GM20431 (cell line): ENCODE results near the gene FDXACB1.
"Not testable (repeated sequence)": the region's sequence is repeated elsewhere in the genome, so short reads cannot be mapped to it uniquely, and the experiment has no call there.

Experiments used
- in situ Hi-C: fragments of 300-500 bp; cut with MseI, MboI; formaldehyde crosslinking; loops from one replicate; pipeline ENCODE4 v1.15.0; 2020; ENCODE audit warnings: low sequenced_read_pairs; ENCODE audit not compliant: unreplicated experiment

Gene FDXACB1

DNA sequence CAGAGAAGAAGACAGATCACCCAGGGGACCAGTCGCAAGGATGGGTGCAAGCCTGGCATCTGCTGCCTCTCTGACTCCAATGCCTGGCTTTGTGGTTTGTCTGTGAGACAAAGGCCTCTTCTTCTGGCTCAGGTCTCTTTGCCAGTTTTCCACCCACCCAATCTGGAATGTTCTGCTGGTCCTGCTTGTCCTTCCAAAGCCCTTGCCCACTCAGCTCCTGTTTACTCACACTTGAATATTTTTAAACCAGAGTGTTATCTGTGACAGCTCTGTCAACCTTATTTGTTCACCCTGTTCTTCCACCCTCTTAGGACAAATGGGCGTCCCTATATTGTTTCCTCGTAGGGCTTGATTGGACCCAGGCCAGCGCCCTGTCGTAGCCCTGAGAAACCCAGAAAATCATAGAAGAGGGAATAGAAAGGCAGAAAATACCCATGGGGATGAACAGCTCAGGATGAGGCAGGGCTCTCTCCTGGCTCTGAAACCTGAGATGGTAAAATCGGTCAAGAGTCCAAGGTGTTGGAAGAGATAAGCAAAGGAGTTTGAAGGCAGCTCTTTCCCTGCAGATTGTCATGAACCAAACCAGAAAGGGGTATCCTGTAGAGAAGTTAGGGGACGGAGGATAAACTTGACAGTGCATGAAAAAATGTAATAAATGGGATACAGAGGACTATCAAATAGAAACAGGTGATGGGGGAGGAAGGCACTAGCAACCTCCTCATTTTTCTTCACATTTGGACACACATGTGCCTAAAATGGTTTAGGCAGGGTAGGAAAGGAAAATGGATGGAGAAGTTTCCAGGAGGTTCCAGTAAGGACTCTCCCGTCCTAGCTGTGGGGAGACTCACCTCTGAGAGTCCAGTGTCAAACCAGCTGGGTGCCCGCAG, 32.0 kb upstream of the FDXACB1 start:
- in situ Hi-C loops = no loop called here

GRCh38 chr11:111909378-111909777, 30.4 kb upstream of the FDXACB1 start:
- in situ Hi-C loops = no loop called here

DNA sequence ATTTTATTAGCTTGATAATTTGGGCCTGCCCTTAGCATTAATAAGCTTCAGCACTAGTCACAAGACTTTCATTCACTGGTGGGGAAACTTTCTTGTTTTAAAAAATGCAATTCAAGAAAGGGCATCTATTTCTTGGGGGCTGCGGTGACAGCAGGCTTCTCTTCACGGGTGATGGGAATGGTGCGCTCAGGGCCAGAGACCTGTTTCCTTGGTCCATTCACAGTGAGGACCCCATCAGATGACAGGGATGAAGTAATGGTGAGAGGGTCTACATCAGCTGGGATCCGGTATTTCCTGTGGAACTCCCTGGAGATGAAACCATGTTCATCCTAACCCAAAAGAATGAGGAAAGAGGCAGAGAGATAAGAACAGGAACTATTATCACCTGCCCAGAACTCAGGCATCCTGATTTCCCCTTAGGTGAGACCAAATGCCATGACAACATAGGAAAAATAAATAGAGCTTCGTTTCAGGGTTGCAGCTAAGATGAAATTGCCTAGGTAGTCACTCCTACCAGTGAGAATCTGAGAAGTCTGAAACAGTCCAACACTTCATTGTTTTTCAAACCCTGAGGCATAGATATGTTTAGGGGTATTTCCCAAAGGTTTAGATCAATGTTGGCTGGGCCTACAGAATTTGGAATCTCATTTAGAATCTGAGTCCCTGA, 29.8 kb upstream of the FDXACB1 start:
- in situ Hi-C loops = no loop called here

GRCh38 chr11:111906680-111907079, 27.7 kb upstream of the FDXACB1 start:
- in situ Hi-C loops = no loop called here

DNA sequence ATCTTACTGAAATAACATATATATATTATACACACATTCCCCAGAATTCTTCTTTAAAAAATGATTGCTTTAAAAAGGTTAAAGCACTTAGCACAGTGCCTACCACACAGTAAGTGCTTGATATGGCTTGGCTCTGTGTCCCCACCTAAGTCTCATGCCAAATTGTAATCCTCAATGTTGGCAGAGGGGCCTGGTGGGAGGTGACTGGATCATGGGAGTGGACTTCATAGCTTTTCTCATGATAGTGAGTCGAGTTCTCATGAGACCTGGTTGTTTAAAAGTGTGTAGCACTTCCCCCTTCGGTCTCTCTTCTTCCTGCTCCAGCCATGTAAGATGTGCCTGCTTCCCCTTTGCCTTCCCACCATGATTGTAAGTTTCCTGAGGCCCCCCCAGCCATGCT, 26.4 kb upstream of the FDXACB1 start:
- in situ Hi-C loops = no loop called here

DNA sequence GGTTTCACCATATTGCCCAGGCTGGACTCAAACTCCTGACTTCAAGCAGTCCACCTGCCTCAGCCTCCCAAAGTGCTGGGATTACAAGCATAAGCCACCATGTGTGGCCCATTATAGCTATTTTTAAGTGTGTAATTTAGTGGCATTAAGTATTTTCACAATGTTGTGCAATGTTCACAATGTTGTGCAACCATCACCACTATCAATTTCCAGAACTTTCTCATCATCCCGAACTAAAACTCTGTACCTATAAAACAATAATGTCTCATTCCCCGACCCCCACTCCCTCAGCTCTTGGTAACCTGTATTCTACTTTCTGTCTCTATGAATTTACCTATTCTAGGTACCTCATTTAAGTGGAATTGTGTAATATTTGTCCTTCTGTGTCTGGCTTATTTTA, 7.9 kb upstream of the FDXACB1 start:
- in situ Hi-C loops = no loop called here

- in situ Hi-C loops = no loop called here
Measured at GRCh38 chr11:111886032-111886431, 7.1 kb upstream of the FDXACB1 start.

DNA sequence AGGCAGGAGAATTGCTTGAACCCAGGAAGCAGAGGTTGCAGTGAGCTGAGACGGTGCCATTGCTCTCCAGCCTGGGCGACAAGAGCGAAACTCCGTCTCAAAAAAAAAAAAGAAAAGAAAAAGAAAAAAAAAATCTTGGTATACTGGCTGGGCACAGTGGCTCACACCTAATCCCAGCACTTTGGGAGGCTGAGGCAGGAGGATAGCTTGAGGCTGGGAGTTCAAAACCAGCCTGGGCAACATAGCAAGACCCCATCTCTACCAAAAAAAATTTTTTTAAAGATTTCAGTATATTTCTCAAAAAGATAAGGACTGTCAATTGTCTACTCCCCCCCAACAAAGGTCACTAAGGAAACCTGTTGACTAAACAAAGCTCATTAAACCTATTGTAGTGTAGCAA, 6.1 kb upstream of the FDXACB1 start:
- in situ Hi-C loops = not testable (repeated sequence)

DNA sequence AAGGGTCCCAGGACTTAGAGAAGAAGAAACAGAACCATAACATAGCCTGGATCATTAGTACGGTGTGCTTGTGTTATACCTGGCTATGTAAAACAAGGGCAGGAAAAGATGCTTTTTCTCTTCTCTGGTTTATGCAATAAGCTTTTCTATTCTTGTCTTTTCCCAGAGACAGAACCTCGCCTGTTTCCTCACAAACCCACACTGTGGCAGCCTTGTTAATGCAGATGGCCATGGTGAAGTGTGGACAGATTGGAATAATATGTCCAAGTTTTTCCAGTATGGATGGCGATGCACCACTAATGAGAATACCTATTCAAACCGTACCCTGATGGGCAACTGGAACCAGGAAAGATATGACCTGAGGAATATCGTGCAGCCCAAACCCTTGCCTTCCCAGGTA, 3.2 kb upstream of the FDXACB1 start:
- in situ Hi-C loops = no loop called here

DNA sequence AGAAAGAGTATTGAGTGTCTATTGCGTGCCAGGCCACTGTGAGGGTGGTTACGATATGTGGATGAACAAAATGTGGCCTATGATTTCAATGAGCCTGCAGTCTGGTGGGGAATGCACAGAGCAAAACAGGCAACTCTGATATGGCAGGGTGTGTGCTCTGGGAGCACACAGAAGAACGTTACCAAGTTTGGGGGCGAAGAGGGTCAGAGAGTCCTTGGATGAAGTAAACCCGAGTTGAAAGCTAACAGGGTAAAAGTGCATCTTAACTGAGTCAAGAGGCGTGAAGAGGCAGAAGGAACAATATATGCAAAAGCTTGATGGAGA, 634 bp upstream of the FDXACB1 start:
- in situ Hi-C loops = no loop called here

DNA sequence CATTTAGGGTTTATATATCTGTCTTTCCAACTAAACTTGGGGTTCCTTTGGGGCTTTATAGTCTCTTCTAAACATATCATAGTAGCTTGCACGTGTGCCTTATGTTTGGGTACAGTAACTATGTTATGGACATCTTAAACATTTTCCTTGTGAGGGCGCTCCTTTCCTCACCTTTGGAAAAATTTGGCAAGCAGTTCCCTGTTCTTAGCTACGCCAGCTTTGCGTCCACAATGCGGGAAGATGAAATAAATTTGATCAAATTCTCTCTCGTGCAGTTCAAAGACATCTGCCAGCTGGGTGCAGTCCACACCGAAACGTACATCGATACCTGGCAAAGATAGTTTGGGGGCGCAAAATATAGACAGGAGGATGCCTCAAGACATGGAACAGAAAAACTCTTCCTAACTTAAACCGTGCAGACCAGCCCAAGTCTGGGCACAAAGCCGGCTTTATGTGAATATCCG, 548 bp downstream of the FDXACB1 start:
- in situ Hi-C loops = no loop called here

DNA sequence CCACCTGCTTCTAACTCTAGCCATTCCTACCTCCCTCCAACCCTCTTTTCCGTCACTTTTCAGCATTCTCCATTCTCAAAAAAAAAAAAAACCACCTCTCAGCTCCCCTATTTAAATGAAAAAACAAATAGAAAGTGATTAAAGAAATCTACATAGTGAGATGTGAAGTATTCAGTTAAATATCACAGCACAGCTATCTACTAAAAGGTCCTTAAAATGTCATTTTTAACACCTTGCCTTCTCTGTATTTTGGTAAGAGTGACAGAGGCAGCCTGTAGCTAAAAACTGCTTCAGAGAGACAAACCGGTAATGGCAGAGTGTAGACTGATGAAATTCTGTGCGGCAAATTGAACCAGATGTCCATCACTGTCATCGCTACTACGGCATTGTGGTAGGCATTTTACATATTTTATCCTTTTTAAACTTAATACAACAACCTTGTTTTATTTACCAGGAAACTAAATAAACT, 7.2 kb downstream of the FDXACB1 start:
- in situ Hi-C loops = no loop called here

GRCh38 chr11:111870886-111871692, 7.9 kb downstream of the FDXACB1 start, which contains the start of gene ALG9:
Gene ALG9 (minus strand): TSS chr11:111871581. CDS start chr11:111871482, 99 bp downstream.
- in situ Hi-C loops = no loop called here

DNA sequence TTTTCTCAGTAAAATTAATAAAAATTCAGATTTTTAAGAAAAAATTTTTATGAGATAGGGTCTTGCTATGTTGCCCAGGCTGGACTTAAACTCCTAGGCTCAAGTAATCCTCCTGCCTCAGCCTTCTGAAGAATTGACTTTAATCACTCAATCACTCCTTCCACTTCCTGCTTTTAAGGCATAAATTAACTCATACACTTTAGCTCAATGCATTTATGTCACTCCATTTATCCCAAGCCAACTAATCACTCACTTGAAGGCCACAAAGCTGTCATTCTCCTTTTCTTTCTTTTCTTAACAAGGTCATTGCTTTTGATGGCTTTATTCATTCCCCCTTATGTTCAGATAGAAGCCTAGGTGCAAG, 8.5 kb downstream of the FDXACB1 start:
- in situ Hi-C loops = no loop called here

DNA sequence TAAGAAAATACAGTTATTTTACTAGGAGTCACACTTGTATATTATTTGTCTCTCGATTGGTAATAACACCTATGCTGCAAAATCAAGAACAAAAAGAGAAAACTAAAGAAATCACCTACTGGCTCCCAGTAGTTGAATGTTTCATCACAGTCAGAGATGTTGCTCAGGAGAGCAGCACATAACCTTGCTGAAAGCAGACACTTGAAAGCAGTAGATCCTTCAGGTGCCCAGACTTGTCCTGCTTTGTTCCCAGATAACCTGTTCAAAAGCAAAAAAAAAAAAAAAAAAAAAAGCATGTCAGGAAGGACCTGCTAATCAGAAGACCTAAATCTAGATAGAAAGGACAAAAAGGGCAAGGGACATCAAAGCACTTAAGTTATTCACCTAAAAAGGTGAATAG, 8.9 kb downstream of the FDXACB1 start:
- in situ Hi-C loops = no loop called here

DNA sequence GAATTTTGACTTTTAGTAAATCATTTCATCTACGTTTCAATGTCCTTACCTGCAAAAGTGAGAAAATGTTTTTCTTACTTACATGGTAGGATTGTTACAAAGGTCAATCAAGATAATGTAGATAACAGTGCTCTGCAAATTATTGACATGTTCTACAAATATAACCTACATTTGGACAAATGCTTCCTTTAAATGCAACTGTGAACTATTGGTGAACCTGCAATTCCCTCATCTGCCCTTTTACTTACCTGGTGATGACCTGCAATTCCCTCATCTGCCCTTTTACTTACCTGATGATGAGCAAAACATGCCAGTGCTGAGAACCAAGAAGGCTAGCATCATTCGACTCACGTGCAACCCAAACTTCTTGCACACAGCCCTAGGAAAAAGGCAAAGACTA, 18.7 kb downstream of the FDXACB1 start:
- in situ Hi-C loops = no loop called here

DNA sequence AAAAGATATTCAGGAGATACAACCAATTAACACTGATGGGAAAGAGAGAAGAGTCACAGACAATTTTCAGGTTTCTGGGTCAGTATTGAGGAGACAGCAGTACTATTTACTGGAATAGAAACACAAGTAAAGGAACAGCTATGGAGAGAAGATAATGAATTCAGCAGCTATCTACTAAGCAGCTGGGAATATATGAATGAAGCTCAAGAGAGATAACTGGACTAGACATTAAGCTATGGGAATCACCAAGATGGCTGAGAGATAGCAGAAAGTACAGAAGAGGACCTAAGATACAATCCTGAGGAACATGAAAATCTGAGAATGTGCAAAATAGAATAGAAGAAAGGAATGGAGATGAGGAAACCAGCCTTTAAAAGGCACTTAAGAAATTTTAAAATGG, 23.5 kb downstream of the FDXACB1 start:
- in situ Hi-C loops = no loop called here

DNA sequence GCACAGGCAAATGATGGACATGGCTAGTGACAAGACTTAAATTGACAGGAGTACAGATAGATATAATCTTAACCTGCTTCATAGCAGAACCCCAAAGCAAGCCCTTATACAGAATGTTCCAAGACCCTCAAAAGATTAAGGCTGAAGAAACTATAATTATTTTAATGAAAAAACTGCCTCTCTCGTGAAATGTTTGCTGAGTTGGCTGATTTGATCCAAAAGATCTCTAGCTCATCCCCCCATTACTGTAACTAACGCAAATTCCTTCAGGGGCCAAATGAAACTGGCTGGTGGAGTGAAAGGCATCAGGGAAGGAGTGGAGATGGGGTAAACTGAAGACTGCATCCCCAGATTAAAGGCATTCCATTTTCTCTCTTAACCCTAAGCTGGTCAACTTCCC, 26.9 kb downstream of the FDXACB1 start:
- in situ Hi-C loops = no loop called here

- in situ Hi-C loops = no loop called here
Measured at GRCh38 chr11:111851636-111852035, 27.3 kb downstream of the FDXACB1 start.

DNA sequence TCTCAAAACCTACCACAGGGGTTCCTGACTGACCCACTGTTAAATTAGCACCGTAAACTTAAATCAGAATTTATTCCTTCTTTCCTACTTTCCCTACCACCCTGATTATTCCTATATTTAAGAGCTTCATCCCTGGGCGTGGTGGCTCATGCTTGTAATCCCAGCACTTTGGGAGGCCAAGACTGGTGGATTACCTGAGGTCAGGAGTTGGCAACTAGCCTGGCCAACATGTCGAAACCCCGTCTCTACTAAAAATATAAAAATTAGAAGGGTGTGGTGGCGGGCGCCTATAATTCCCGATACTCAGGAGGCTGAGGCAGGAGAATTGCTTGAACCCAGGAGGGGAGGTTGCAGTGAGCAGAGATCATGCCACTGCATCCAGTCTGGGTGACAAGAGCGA, 27.9 kb downstream of the FDXACB1 start:
- in situ Hi-C loops = no loop called here

DNA sequence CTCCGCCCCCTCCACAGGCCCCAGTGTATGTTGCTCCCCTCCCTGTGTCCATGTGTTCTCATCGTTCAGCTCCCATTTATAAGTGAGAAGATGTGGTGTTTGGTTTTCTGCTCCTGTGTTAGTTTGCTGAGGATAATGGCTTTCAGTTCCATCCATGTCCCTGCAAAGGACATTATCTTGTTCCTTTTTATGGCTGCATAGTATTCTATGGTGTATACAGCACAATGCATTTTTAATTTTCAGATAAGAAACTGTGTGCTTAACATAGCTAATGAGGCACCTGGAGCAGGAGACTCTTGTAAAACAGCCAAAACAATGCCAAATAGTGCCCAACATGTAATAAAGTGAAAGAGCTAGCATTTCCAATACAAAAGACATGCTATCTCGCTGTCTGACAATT, 29.3 kb downstream of the FDXACB1 start:
- in situ Hi-C loops = loop anchor here (10.0 kb wide), 1 partner anchor 265 kb away; no protein-coding TSS in a partner anchor
